Measurements from ENCODE around the gene INTS13.
"Not testable (repeated sequence)": the region's sequence is repeated elsewhere in the genome, so short reads cannot be mapped to it uniquely, and the experiment has no call there.

INTS13 gene, protein sequence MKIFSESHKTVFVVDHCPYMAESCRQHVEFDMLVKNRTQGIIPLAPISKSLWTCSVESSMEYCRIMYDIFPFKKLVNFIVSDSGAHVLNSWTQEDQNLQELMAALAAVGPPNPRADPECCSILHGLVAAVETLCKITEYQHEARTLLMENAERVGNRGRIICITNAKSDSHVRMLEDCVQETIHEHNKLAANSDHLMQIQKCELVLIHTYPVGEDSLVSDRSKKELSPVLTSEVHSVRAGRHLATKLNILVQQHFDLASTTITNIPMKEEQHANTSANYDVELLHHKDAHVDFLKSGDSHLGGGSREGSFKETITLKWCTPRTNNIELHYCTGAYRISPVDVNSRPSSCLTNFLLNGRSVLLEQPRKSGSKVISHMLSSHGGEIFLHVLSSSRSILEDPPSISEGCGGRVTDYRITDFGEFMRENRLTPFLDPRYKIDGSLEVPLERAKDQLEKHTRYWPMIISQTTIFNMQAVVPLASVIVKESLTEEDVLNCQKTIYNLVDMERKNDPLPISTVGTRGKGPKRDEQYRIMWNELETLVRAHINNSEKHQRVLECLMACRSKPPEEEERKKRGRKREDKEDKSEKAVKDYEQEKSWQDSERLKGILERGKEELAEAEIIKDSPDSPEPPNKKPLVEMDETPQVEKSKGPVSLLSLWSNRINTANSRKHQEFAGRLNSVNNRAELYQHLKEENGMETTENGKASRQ

DNA sequence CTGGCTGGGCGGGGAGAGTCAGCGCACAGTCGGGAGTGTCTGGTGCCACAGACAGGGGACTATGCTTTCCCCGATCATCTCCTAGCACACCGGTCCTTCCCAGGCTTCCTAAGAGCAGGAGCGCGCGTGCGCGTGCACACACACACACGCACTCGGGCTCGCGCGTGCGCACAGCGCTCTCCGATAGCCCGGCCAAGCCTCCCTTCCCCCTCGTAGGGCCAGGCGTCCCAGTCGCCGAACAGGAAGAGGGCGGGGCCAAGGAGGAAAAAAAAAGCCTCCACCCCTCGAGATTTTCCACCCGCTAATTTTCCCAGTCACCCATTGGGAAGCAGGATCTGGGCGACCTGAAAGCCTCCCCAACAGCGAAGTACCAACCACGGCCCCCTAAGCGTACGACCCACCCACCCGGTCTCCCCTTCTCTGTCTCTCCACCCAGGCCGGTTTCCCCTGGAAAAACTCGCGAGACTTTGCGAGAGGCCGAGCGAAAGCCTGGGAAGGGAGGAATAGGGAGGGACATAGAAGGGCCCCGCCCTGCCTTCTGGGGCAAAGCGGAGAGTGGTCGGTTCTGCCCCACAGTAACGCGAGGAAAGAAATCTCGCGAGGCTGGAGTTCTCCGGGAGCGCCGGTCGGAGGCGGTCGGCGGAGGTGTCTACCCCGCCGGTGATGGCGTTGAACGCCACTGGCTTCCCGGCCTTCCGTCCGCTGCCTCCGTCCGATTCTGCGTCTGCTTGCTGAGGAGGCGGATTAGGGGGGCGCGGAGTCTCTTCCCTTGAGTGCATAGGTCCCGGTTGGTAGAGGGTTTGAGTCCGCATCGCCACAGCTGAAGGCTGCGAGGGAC, at the start of gene INTS13, which contains the start of gene FGFR1OP2:
Gene INTS13 (minus strand): TSS at position 119 of the 838 bp plus-strand sequence. CDS start 1,178 bp downstream, outside the sequence.
Gene FGFR1OP2 (plus strand): TSS at position 608 of the 838 bp plus-strand sequence. CDS start 15,689 bp downstream, outside the sequence.
- DNase-seq: peak; percentile 75 to 100 (median 98)

DNA sequence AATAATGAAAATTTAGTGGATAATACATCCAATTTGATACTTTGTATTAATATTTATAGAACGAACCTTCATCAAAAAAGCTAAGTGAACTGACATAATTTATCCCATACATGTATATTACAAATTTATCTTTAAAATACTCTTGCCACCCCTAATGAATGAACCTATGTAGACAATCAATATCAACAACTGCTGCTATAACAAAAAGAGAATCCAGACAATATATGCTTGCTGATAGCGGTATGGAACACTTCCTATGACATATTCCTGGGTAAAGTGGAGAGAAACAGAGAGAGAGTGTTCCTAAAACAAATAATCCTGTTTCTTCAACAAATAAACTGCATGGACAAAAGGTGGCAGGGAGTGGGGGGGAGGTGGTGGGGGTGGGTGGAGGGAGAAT, 45.1 kb upstream of the INTS13 start:
- DNase-seq: no peak

DNA sequence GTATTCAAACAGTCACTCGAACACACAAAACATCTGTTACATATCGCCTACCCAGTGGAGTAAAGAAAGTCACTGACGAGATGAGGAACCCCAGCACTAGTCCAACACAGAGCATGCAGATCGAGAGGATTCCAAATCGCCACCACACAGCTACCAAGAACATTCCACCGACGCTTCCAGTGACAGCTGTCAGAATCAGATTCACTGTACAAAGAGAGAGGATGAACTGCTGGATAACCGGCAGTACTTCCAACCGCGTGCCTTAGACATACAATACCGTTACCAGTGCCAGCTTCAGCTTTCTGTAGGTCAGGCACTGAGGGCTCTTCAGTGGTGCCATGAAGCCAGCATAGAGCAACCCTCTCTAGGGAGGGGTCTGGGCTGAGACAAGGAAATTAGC, 42.0 kb upstream of the INTS13 start:
- no peak for DNase-seq

DNA sequence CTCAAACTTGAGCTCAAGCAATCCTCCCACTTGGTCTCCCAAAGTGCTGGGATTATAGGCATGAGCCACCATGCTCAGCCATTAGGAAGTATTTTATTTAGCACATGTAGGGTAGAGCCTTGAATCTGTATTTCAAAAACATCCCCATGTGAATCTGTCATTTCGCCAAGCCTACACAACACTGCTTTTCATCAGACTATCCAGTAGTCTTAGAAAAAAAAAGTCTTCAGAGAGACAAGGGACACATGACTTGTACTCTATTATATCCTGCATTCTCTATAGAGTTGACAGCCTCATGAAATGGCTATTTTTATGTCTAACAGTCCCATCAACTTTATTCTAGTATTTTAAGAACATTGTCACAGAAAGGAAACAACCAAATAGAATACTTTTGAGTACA, 41.0 kb upstream of the INTS13 start:
- no peak for DNase-seq

DNA sequence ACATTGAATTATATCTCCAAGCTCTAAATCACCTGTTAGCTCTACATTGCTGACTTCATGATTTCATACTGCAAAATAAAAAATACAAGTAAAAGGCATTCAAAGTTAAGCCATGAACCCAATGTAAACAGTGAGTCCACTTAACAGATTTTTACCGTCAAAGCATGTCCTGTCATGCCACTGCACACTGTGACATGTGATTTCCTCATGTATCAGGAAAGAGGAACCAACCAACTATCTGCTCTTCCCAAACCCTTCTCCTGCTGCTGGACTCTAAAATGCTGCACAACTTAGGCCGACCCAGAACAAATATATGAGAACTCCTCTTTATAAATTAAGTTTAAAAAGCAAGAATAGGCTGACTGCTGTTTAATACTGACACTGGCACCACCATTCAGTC, 38.9 kb upstream of the INTS13 start:
- no peak for DNase-seq

DNA sequence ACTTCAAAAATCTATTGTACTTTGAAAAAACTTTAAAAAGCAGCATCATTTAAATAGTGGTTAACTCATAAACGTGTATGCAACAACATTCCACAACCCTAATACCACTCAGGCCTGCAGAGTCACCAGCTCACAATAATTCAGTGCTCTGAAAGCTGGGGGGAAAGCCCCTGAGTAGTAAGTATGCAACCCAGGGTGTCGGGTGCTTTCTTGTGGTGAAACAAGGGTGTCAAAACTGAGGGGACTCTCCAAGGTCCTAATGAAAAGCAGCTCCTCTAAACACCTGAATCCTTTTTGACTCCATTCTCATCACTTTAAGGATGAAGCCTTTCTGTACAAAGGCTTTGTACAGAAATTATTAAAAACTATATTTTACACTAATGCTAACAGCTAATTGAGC, 34.2 kb upstream of the INTS13 start:
- no peak for DNase-seq

DNA sequence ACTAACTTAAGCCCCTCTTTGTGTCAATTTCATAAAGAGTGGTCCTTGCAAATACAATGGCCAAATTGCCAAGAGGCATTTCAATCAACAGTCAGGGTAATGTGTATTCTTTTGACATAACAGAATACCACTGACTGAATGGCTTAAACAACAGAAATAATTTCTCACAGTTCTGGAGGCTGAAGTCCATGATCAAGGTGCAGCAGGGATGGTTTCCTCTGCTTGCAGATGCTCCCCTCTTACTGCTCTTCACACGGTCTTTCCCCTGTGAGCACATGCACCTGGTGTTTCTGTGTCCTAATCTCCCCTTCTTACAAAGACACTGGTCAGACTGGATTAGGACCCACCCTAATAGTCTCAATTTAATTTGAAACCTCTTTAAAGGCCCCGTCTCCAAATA, 32.4 kb upstream of the INTS13 start:
- DNase-seq: no peak

DNA sequence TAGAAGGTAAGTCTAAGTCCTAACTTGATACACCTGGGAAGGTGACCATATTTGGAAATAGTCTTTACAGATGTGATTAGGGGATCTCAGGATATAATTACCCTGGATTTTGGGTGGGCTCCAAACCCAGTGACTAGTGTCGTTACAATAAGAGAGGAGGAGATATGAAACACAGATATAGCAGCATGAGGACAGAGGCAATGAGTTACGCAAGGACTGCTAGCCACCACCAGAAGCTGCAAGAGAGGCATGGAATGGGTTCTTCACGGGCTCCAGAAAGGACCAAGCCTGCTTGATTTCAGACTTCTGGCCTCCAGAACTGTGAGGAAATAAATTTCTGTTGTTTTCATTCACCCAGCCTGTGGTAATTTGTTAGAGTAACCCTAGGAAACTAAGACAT, 29.1 kb upstream of the INTS13 start:
- DNase-seq: no peak

DNA sequence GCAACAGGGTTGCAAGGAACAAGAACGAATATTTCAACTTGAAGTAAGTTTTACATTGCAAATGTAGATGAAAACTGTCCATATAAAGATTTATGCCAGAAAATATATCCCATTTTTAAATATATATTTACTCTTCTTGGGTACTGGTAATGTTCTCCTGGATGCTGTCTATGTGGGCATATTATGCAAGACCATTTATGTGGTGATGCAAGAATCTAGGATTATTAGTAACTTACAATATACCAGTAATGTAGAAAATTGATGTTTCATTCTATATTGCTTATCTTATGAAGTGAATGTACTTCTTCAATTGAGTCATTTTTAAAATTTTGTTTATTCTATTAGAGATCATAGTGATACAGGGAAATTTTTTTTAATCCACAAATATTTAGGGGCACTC, 25.6 kb upstream of the INTS13 start:
- no peak for DNase-seq

DNA sequence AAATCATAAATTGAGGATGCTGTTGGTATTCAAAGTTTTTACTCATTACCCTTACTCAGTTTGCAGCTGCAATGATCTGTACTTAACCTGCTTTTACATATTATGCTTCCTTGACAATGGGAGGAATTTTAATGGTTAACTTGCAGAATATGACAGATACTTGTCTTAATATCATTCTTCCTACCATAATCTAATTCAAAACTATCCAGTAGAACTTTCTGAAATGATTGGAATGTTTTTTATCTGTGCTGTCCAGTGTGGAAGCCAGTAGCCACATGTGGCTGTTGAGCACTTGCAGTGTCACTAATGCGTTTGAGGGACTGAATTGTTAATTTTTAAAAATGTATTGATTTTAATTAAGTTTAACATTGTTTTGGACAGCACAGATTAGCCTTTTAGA, 24.0 kb upstream of the INTS13 start:
- no peak for DNase-seq

DNA sequence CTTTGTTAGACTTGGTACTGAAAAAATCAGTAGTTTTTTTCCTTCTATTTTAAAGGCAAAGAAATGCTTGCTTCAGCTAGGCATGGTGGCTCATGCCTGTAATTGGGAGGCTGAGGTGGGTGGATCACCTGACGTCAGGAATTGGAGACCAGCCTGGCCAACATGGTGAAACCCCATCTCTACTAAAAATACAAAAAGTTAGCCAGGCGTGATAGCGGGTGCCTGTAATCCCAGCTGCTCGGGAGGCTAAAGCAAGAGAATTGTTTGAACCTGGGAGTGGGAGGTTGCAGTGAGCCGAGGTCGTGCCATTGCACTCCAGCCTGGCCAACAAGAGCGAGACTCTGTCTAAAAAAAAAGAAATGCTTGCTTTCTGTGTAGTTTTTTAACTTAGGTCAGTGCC, 23.6 kb upstream of the INTS13 start:
- not testable (repeated sequence) for DNase-seq

DNA sequence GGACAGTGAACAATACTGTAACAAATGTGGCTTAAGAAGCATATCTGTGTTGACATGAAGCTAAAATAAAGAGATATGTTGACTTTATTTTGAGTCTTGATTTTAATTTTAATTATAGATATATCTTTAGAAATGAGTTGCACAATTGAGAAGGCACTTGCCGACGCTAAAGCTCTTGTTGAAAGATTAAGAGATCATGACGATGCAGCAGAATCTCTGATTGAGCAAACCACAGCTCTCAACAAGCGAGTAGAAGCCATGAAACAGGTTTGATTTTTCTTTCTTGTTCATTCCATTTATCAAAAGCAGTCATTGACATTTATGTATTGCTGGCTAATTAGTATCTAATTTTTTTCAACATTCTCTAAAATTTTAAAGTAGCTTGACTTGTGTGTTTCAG, 16.2 kb upstream of the INTS13 start:
- DNase-seq: no peak

DNA sequence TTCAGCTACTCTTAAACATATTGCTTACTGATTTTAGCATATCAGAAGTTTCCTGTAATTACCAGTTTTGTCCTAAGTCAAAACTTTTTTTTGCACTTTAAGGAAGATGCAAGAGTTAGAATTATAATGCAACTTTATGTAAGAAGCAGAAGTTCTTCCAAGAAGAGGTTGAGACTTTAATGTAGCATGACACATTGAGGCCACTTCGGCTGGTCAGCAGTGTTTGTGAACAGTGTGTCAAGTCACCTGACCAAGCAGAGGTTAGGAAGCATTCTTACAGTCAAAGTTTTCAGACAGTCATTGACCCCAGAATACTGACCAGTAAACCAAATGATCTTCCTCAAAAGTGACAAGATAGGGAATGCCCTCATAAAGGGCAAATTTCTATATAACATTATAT, 15.7 kb upstream of the INTS13 start:
- no peak for DNase-seq

DNA sequence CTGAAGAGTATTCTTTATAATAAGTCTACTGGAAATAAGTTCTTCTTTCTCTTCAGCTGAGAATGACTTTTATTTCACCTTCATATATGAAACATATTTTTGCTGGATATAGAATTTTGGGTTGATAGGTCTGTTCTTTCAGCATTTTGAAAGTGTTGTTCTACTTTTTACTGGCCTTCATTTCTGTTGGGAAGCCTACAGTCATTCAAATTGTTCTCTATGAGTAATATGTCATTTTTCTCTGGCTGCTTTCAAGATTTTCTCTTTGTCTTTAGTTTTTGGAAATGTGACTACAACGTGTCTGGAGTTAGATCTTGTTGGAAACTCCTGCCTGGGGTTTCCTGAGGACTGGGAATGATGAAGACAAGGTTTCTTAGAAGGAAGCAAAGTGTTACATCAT, 10.5 kb upstream of the INTS13 start:
- DNase-seq: no peak

DNA sequence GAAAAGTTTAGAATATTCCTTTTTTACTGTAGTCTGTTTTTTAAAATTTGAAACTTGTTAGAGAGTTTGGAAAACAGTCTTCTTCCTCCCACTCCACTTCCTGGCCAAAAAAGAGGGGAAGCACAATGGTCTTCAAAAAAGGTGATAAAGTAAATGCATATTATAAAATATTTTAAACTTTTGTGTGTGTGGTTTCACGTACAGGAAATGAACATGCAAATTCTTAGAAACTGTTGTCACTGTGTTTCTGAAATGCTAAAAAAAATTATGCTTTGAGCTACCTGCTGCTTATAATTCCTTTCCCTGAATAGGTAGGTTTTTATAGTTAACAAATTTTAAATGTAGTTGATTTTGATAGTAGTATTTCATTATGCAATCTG, 3.4 kb upstream of the INTS13 start:
- DNase-seq: no peak

DNA sequence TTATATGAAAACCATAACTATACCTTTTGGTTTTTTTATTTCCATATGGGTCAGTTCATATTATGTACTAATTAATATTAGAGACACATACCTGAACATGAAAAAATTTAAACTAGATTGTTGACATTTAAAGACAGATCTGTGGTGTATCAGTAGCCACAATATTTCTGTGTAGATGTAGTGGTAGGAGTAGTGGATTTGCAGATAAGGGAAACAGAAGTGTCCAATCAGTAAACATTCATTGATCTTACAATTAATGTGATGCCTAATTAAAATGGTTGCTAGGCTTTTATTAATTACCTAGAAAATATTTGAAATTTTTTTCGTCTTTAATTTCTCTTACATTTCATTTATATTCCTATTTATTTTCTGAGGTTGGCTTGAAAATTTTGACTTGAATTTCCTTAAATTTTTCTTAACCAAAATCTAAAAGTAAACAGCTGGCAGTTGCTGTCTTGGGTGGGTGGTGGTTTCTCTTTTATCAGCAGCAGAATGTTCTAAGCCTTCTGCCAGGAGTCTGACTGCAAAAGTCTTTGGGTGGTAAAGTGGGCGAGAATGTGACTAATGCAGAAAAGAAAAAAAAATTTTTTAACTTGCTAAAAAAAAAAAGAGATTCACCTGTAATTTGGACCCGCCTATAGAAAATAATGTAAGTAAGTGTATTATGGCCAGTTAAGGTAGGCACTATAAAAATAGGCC, 2.9 kb upstream of the INTS13 start:
- peak in 6 of 56 donors; percentile 1 to 29 (median 18) for DNase-seq

DNA sequence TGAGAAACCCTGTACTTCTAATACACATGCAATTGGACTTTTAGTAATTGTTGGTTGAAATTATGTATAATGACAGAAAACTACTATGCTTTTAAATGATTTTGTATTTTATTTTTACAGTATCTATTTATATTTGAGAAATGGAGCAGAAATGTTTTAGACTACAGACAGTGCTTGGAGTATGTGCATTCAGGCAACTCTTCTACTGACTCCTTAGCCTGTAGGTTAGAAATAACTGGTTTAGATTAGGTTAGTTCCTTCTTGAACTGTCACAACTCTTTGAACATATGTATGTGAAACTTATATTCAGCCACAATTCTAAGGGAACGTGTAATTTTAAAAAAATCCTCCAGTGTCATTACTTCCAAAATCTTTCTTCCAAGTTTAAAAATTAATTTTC, 2.2 kb upstream of the INTS13 start:
- DNase-seq: no peak

DNA sequence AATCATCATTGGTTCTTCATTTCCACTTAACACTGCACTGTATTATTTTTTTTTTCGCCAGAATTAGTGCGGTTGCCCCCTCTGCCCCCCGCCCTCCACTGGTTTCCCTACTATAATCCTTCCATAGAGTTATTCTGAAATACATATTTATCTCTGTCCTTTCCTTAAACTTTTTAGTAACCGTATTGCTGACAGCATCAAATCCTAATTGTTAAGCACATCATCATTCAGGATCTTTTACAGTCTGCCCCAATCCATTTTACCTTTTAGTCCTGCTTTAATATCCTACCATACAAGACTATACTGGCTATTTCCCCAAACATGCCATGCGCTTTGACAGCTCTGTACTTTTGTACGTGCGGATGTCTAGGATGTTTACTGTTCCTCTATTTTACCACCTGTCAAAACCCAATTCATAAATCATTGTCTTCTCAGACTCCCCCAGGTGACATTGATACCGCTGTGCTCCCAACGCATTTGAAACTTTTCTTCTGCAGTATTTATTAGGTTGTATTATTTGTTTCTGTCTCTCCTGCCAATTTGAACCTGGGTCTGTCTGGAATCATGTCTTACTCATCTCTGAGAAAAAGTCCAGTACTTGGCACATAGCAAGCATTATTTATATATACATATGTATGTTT, 1.5 kb upstream of the INTS13 start:
- no peak for DNase-seq

DNA sequence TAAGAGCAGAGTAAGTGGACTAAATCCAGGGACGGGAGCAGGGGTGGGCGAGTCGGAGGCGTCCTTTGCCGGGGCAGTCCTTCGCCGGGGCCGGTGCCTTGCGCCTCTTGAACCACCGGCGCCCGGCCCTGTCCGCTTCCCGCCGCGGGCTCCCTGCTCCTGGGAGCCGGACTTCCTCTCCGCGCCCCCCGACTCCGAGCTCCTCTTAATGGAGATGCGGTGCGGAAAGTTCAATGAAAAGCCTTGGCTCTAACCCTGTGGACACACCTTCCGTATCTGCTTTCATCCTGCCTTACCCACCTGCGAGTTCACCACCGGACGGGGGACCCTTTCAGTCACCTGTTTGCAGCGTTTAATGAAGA, 901 bp upstream of the INTS13 start:
- DNase-seq: peak in 8 of 56 donors; percentile 43 to 64 (median 54)

DNA sequence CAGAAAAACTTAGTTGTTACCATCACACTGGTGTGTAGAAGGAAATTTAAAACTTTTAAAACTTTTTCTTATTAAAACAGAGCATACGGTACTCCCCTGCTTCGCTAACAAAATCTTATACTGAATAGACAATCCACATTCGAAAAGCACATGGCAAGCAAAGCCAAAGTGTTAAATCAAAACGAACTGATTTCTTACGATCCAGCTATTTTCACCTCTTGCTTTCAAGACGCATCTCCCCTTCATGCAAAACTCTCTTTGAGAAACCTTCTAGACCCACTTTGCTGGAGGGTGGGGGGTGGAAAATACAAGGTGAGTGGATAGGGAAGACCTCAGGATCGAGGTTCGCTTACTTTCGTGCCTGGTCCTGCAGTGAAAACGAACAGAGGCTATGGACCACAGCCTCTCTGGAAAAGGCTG, 328 bp downstream of the INTS13 start:
- DNase-seq: no peak

Measured in nucleus accumbens (tissue), 56 donors.